AG04449 (cell line): ENCODE data around the gene SRGAP1.

Experiments
- CTCF ChIA-PET: fragments of 350-600 bp; formaldehyde crosslinking; extraction: SDS; loops from one replicate; lab custom pipeline; 2021; ENCODE audit warnings: antibody characterized with exemption; lab: Yijun Ruan, JAX
- POLR2A ChIA-PET: fragments of 400-600, 350-600 bp; formaldehyde crosslinking; extraction: SDS; loops from one replicate; lab custom pipeline; 2020; ENCODE audit warnings: antibody characterized with exemption, inconsistent platforms; lab: Yijun Ruan, JAX
- DNase-seq: peaks from one replicate; pipeline ENCODE4 v3.0.0-alpha.2; 2010; ENCODE audit warnings: low read depth, low spot score
- H3K4me3 ChIP-seq: 2 replicates; pipeline ENCODE4 v1.5.1; 2011; ENCODE audit warnings: low read depth, mild to moderate bottlenecking, control low read depth, low read length
- TF ChIP-seq, protein P1 (sequence below): IDR thresholded peaks from one replicate; pipeline ENCODE4 v1.5.1; 2011; ENCODE audit warnings: mild to moderate bottlenecking, moderate library complexity, low read length, control low read depth, inconsistent platforms; ENCODE audit not compliant: insufficient read depth; ENCODE audit errors: missing control alignments

Gene SRGAP1

GRCh38 chr12:63941879-63942278 is 97.4 kb downstream of the SRGAP1 start:
- no peak overlapping the region for H3K4me3 ChIP-seq
- TF ChIP-seq, protein P1, sequence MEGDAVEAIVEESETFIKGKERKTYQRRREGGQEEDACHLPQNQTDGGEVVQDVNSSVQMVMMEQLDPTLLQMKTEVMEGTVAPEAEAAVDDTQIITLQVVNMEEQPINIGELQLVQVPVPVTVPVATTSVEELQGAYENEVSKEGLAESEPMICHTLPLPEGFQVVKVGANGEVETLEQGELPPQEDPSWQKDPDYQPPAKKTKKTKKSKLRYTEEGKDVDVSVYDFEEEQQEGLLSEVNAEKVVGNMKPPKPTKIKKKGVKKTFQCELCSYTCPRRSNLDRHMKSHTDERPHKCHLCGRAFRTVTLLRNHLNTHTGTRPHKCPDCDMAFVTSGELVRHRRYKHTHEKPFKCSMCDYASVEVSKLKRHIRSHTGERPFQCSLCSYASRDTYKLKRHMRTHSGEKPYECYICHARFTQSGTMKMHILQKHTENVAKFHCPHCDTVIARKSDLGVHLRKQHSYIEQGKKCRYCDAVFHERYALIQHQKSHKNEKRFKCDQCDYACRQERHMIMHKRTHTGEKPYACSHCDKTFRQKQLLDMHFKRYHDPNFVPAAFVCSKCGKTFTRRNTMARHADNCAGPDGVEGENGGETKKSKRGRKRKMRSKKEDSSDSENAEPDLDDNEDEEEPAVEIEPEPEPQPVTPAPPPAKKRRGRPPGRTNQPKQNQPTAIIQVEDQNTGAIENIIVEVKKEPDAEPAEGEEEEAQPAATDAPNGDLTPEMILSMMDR: no peak
- no peak for DNase-seq
- ChIA-PET CTCF (interaction anchor here (0.8 to 1.2 kb wide), 3 partner anchors 12 to 23 kb away, joined by 3 read pairs; no protein-coding TSS in a partner anchor), POLR2A (no interaction called here)

GRCh38 chr12:63942464-63943241 is 98.2 kb downstream of the SRGAP1 start:
- CTCF ChIA-PET: interaction anchor here (0.8 to 1.2 kb wide), 4 partner anchors 8 to 20 kb away, joined by 3 to 4 read pairs (median 3); no protein-coding TSS in a partner anchor
- TF ChIP-seq, protein P1: no peak
- DNase-seq: no peak
- POLR2A ChIA-PET: interaction anchor here (0.9 kb wide), 1 partner anchor 24 kb away, joined by 3 read pairs; no protein-coding TSS in a partner anchor
- no peak overlapping the region for H3K4me3 ChIP-seq

GRCh38 chr12:63944034-63944579 is 99.6 kb downstream of the SRGAP1 start:
- DNase-seq: no peak
- CTCF ChIA-PET: interaction anchor here (1.1 kb wide), 1 partner anchor 99 kb away, joined by 5 read pairs; the partner anchor contains the start of gene SRGAP1
- no peak overlapping the region for H3K4me3 ChIP-seq
- TF ChIP-seq, protein P1: no peak
- POLR2A ChIA-PET: interaction anchor here (0.9 kb wide), 1 partner anchor 26 kb away, joined by 3 read pairs; no protein-coding TSS in a partner anchor

- DNase-seq: no peak
- CTCF ChIA-PET: interaction anchor here (1.1 kb wide), 1 partner anchor 100 kb away, joined by 5 read pairs; the partner anchor contains the start of gene SRGAP1
- no peak overlapping the region for H3K4me3 ChIP-seq
- TF ChIP-seq, protein P1: no peak
- POLR2A ChIA-PET: no interaction called here
Measured at GRCh38 chr12:63944586-63945228, 100.2 kb downstream of the SRGAP1 start.

- H3K4me3 ChIP-seq: no peak overlapping the region
- DNase-seq: no peak
- CTCF ChIA-PET: no interaction called here
- TF ChIP-seq, protein P1: no peak
- POLR2A ChIA-PET: no interaction called here
Measured at GRCh38 chr12:63945777-63946176, 101.3 kb downstream of the SRGAP1 start.
